SU-DHL-6 (cell line): Measurements from ENCODE around the gene PAM16.
A peak's percentile ranks its signal among the peaks of the same experiment; 100 is the strongest.

Source experiments
- H2AFZ ChIP-seq: fragments of 200-600 bp; sonication (generic); 2 replicates; pipeline ENCODE4 v1.6.1; 2014; ENCODE audit warnings: low read depth, mild to moderate bottlenecking, moderate library complexity, mixed read lengths, antibody characterized with exemption, low read length; ENCODE audit not compliant: severe bottlenecking
- H3F3A ChIP-seq: fragments of 200-600 bp; shearing (Covaris generic); 2 replicates; pipeline ENCODE4 v1.6.0; 2016; ENCODE audit warnings: antibody characterized with exemption, mild to moderate bottlenecking; ENCODE audit not compliant: insufficient read depth
- H3K27ac ChIP-seq: fragments of 200-600 bp; sonication (generic); 2 replicates; pipeline ENCODE4 v1.5.1; 2016; ENCODE audit warnings: low read depth, mild to moderate bottlenecking, low read length, moderate library complexity, mixed read lengths
- H3K27me3 ChIP-seq: fragments of 200-600 bp; sonication (generic), shearing (Covaris generic); 2 replicates; pipeline ENCODE4 v1.6.0; 2014; ENCODE audit warnings: mild to moderate bottlenecking, low read length
- H3K36me3 ChIP-seq: fragments of 200-600 bp; sonication (generic); 2 replicates; pipeline ENCODE4 v1.6.1; 2014; ENCODE audit warnings: mild to moderate bottlenecking, low read length, mixed read lengths
- H3K4me2 ChIP-seq: fragments of 300-600, 200-600 bp; shearing (Covaris generic), sonication (generic); 2 replicates; pipeline ENCODE4 v1.6.0; 2014; ENCODE audit warnings: low read length, low read depth, mild to moderate bottlenecking; ENCODE audit not compliant: poor library complexity, severe bottlenecking
- H3K4me3 ChIP-seq: fragments of 200-600 bp; sonication (generic); 2 replicates; pipeline ENCODE4 v1.5.1; 2014; ENCODE audit warnings: antibody characterized with exemption, low read length, mild to moderate bottlenecking, mixed read lengths; ENCODE audit not compliant: insufficient read depth, poor library complexity, severe bottlenecking
- H3K79me2 ChIP-seq: fragments of 200-600 bp; sonication (generic); 2 replicates; pipeline ENCODE4 v1.6.1; 2014; ENCODE audit warnings: mild to moderate bottlenecking, low read length, moderate library complexity; ENCODE audit not compliant: insufficient read depth
- H3K9ac ChIP-seq: fragments of 200-600 bp; sonication (generic); 2 replicates; pipeline ENCODE4 v1.7.0; 2014; ENCODE audit warnings: mild to moderate bottlenecking, low read length
- H3K9me2 ChIP-seq: fragments of 200-600 bp; sonication (generic); replicated peaks from 2 replicates; pipeline ENCODE4 v1.6.1; 2014; ENCODE audit warnings: low read length; ENCODE audit not compliant: insufficient read depth
- H3K9me3 ChIP-seq: fragments of 200-600 bp; sonication (generic); 2 replicates; pipeline ENCODE4 v1.6.1; 2014; ENCODE audit warnings: low read length, mixed read lengths; ENCODE audit not compliant: insufficient read depth
- H4K20me1 ChIP-seq: fragments of 200-600 bp; sonication (generic); 2 replicates; pipeline ENCODE4 v1.6.1; 2014; ENCODE audit warnings: low read depth, mild to moderate bottlenecking, antibody characterized with exemption, low read length, moderate library complexity, mixed read lengths
- CTCF ChIP-seq: fragments of 200-600 bp; sonication (generic); IDR thresholded peaks from one replicate; pipeline ENCODE4 v1.5.1; 2017; ENCODE audit warnings: antibody characterized with exemption, mild to moderate bottlenecking, low read length, moderate library complexity; ENCODE audit not compliant: insufficient read depth, poor library complexity, severe bottlenecking
- EZH2phosphoT487 ChIP-seq: fragments of 200-600 bp; sonication (generic), shearing (Covaris generic); conservative IDR thresholded peaks from 2 replicates; pipeline ENCODE4 v1.6.1; 2018; ENCODE audit warnings: mild to moderate bottlenecking, antibody characterized with exemption, low read length, moderate library complexity, mixed read lengths

The PAM16 gene

GRCh38 chr16:4371357-4372000 is 20.4 kb upstream of the PAM16 start, which contains the start of gene VASN:
Gene VASN (plus strand): TSS chr16:4371848. CDS start chr16:4380878, 9,030 bp downstream.
- Histone ChIP-seq H3K4me3 (no peak within 1 kb of the TSS), H3K9me2 (no peaks in the 10 kb centered on the region), H3K27me3 (no peaks in the 10 kb centered on the region), H3K4me2 (peak within 1 kb of the TSS; percentile 32), H4K20me1 (peaks cover 3% of the 10 kb centered on the region; the same call in 1 of the 2 replicates), H2AFZ (no peak within 1 kb of the TSS), H3K9ac (peak within 1 kb of the TSS; percentile 11; the same call in 1 of the 2 replicates), H3K79me2 (no peaks in the 10 kb centered on the region), H3K27ac (no peak within 1 kb of the TSS), H3K9me3 (no peaks in the 10 kb centered on the region), H3K36me3 (no peaks in the 10 kb centered on the region), H3F3A (no peaks in the 10 kb centered on the region)
- TF ChIP-seq CTCF = no peak

- H3K9me3 ChIP-seq = no peaks in the 10 kb centered on the region
- no peak overlapping the region for H3K4me2 ChIP-seq
- TF ChIP-seq CTCF (no peak), EZH2phosphoT487 (no peak)
- no peaks in the 10 kb centered on the region for H3K9me2 ChIP-seq
- no peaks in the 10 kb centered on the region for H3K36me3 ChIP-seq
- no peak overlapping the region for H2AFZ ChIP-seq
- H3K27ac ChIP-seq = no peak overlapping the region
- no peak overlapping the region for H3K9ac ChIP-seq
- H3F3A ChIP-seq = no peaks in the 10 kb centered on the region
- peaks cover 3% of the 10 kb centered on the region; the same call in 1 of the 2 replicates for H4K20me1 ChIP-seq
- H3K79me2 ChIP-seq = no peaks in the 10 kb centered on the region
- no peaks in the 10 kb centered on the region for H3K27me3 ChIP-seq
- H3K4me3 ChIP-seq = no peak overlapping the region
Measured at GRCh38 chr16:4370570-4371356, 19.6 kb upstream of the PAM16 start.

GRCh38 chr16:4370151-4370550 is 19.0 kb upstream of the PAM16 start:
- H3K4me2 ChIP-seq = no peak overlapping the region

More at GRCh38 chr16:4370151-4370550, 19.0 kb upstream of the PAM16 start:
- Histone ChIP-seq H3K4me3 (no peak overlapping the region), H3K9ac (no peak overlapping the region), H2AFZ (no peak overlapping the region), H3K27ac (no peak overlapping the region), H4K20me1 (peaks cover 3% of the 10 kb centered on the region; the same call in 1 of the 2 replicates), H3K27me3 (no peaks in the 10 kb centered on the region), H3K9me2 (no peaks in the 10 kb centered on the region), H3F3A (no peaks in the 10 kb centered on the region), H3K79me2 (no peaks in the 10 kb centered on the region), H3K36me3 (no peaks in the 10 kb centered on the region), H3K9me3 (no peaks in the 10 kb centered on the region)
- TF ChIP-seq EZH2phosphoT487 (no peak), CTCF (no peak)
